ENCODE data around the gene CS.
"Not testable (repeated sequence)": the region's sequence is repeated elsewhere in the genome, so short reads cannot be mapped to it uniquely, and the experiment has no call there.

CS gene

DNA sequence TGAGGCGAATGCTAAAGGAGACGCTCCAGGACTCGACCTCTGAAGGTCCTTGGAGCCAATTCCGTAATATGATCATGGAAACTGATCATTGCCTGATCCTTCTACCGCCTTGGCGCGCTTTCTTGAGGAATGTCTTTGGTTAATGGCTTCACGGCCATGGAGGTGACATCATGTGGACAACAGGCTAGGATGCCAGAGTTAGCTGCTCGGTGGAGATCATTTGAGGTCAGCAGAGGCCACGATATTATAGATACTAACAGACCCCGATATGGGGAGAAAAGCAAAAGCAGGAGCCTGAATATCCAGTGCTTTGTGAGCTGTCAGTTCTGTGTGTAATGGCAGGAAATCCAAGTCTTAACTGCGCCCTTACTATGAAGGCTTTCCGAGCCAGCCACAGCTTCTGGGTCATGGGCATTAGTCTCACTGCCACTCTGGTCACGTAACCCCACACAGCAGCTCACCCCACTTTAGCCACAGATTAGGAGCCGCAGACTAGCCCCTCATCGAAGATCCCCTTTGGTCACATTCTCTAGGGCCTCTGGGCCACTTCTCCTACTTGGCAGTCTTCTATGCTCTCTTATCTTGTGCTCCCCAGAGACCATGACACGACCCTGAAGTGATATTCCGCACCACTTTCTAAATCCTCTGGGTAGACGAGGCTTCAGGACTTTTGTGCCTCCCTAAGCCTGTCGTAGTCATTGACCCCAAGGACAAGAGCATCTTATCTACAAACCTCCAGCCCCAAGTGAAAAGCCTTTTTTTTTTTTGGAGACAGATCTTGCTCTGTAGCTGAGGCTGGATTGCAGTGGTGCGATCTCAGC is 724 bp upstream of the CS start:
- H3K4me3 ChIP-seq (ENCODE audit: low read length), result peak overlapping the region; percentile 18; the same call in 1 of the 2 replicates
- H3K36me3 ChIP-seq (ENCODE audit: control insufficient read depth, insufficient read depth, low read length), result 0 out of 2 replicates have a peak, but pooled peaks cover 5% of the 10 kb centered on the region
- DNase-seq (ENCODE audit: low read depth, low spot score), result no peak
- no peaks in the 10 kb centered on the region for H3K9me3 ChIP-seq (ENCODE audit: control insufficient read depth, insufficient read depth, low read length)
- 0 out of 2 replicates have a peak, but pooled peaks cover 2% of the 10 kb centered on the region for H3K4me1 ChIP-seq (ENCODE audit: control insufficient read depth, insufficient read depth, low read length)
- no peaks in the 10 kb centered on the region for H3K27me3 ChIP-seq (ENCODE audit: control insufficient read depth, insufficient read depth, low read length)
- no peak overlapping the region for H3K27ac ChIP-seq (ENCODE audit: low read length)
- no CpG with 5 or more reads among the region's 21 CpGs for WGBS (ENCODE audit: insufficient coverage, insufficient read length)

DNA sequence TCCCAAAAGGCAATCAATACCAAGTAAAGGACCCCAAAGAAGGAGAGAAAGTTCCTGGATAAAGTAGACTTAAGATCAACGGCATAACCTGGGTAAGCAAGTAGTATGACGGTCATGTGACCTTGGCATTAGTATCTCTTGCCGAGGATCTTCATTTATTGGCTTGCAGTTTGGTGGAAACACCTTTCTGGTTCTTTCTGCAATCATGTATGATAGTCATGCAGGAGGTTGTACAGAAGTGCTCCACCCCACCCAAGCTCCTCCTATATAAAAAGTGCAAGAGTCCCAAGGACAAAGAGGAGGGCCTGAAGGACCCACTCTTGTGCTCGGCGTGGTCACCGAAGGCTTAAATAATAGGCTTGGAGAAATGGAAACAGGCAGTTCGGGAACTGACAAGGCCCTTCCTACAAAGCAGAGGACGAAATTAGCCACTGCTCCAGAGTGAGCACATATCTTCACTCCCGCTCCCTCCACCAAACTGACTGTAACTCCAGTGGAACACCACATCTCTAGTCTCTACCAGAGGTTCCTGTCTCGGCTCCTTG is 750 bp downstream of the CS start:
- H3K4me3 ChIP-seq (ENCODE audit: low read length), result peak overlapping the region; percentile 79
- H3K36me3 ChIP-seq (ENCODE audit: control insufficient read depth, insufficient read depth, low read length), result 0 out of 2 replicates have a peak, but pooled peaks cover 3% of the 10 kb centered on the region
- H3K4me1 ChIP-seq (ENCODE audit: control insufficient read depth, insufficient read depth, low read length), result 0 out of 2 replicates have a peak, but pooled peaks cover 2% of the 10 kb centered on the region
- no peak overlapping the region for H3K27ac ChIP-seq (ENCODE audit: low read length)
- no CpG with 5 or more reads among the region's 10 CpGs for WGBS (ENCODE audit: insufficient coverage, insufficient read length)
- H3K9me3 ChIP-seq (ENCODE audit: control insufficient read depth, insufficient read depth, low read length), result no peaks in the 10 kb centered on the region
- no peaks in the 10 kb centered on the region for H3K27me3 ChIP-seq (ENCODE audit: control insufficient read depth, insufficient read depth, low read length)
- DNase-seq (ENCODE audit: low read depth, low spot score), result no peak

DNA sequence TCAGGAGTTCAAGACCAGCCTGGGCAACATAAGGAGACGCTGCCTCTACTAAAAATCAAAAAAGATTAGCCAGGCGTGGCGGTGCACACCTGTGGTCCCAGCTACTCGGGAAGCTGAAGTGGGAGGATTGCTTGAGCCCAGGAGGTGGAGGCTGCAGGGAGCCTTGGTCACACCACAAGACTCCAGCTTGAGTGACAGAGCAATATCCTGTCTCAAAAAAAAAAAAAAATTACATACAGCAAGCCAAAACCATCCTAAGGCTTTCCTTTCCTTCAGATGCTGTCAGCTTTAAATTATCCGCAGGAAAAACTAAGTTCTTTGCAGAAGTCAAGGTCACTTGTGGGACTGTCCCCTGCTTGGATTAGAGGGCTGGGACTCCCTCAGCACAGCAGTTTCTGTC is 1.3 kb downstream of the CS start:
- DNase-seq (ENCODE audit: low read depth, low spot score), result no peak
- H3K4me3 ChIP-seq (ENCODE audit: low read length), result no peak overlapping the region; the same call in 1 of the 2 replicates
- no peaks in the 10 kb centered on the region for H3K9me3 ChIP-seq (ENCODE audit: control insufficient read depth, insufficient read depth, low read length)
- 0 out of 2 replicates have a peak, but pooled peaks cover 2% of the 10 kb centered on the region for H3K4me1 ChIP-seq (ENCODE audit: control insufficient read depth, insufficient read depth, low read length)
- no peak overlapping the region for H3K27ac ChIP-seq (ENCODE audit: low read length)
- no peaks in the 10 kb centered on the region for H3K27me3 ChIP-seq (ENCODE audit: control insufficient read depth, insufficient read depth, low read length)
- WGBS (ENCODE audit: insufficient coverage, insufficient read length), result no CpG with 5 or more reads among the region's 5 CpGs
- H3K36me3 ChIP-seq (ENCODE audit: control insufficient read depth, insufficient read depth, low read length), result 0 out of 2 replicates have a peak, but pooled peaks cover 3% of the 10 kb centered on the region

DNA sequence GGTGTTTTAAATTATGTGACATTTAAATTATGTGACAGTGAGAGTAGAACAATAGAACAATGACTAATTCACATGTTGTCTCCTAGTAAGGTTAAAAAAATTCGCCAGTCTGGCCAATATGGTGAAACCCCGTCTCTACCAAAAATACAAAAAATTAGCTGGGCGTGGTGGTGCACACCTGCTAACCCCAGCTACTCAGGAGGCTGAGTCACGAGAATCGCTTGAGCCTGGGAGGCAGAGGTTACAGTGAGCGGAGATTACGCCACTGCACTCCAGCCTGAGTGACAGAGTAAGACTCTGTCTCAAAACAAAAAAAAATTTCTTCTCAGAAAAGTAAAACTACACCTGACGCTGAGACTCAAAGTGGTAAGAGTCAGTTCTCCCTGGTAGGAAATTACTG is 2.7 kb downstream of the CS start:
- WGBS (ENCODE audit: insufficient coverage, insufficient read length), result no CpG with 5 or more reads among the region's 8 CpGs
- Histone ChIP-seq H3K4me1 (ENCODE audit: control insufficient read depth, insufficient read depth, low read length) (0 out of 2 replicates have a peak, but pooled peaks cover 2% of the 10 kb centered on the region), H3K27ac (ENCODE audit: low read length) (no peak overlapping the region), H3K36me3 (ENCODE audit: control insufficient read depth, insufficient read depth, low read length) (peaks cover 3% of the 10 kb centered on the region; the same call in 1 of the 2 replicates), H3K9me3 (ENCODE audit: control insufficient read depth, insufficient read depth, low read length) (no peaks in the 10 kb centered on the region), H3K4me3 (ENCODE audit: low read length) (no peak overlapping the region), H3K27me3 (ENCODE audit: control insufficient read depth, insufficient read depth, low read length) (no peaks in the 10 kb centered on the region)
- no peak for DNase-seq (ENCODE audit: low read depth, low spot score)

DNA sequence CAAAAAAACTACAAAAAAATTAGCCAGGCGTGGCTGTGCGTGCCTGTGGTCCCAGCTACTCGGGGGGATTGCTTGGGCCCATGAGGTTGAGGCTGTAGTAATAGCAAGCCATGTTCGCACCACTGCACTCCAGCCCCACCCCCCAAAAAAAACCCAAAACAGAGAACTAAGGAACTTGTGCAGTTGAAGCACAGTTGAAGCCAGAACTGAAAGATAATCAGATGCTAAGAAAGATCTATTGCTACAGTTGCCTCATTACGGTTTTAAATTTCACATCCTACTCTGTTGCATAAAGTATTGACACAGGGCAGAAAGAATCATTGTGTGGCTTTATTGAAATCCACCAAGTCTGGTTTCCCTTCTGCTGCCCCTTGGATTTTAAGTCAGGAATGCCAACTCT is 3.8 kb downstream of the CS start:
- Histone ChIP-seq H3K36me3 (ENCODE audit: control insufficient read depth, insufficient read depth, low read length) (no peaks in the 10 kb centered on the region; the same call in 1 of the 2 replicates), H3K27me3 (ENCODE audit: control insufficient read depth, insufficient read depth, low read length) (no peaks in the 10 kb centered on the region), H3K9me3 (ENCODE audit: control insufficient read depth, insufficient read depth, low read length) (no peaks in the 10 kb centered on the region), H3K27ac (ENCODE audit: low read length) (no peak overlapping the region), H3K4me1 (ENCODE audit: control insufficient read depth, insufficient read depth, low read length) (0 out of 2 replicates have a peak, but pooled peaks cover 2% of the 10 kb centered on the region), H3K4me3 (ENCODE audit: low read length) (no peak overlapping the region)
- WGBS (ENCODE audit: insufficient coverage, insufficient read length), result no CpG with 5 or more reads among the region's 5 CpGs
- DNase-seq (ENCODE audit: low read depth, low spot score), result no peak

DNA sequence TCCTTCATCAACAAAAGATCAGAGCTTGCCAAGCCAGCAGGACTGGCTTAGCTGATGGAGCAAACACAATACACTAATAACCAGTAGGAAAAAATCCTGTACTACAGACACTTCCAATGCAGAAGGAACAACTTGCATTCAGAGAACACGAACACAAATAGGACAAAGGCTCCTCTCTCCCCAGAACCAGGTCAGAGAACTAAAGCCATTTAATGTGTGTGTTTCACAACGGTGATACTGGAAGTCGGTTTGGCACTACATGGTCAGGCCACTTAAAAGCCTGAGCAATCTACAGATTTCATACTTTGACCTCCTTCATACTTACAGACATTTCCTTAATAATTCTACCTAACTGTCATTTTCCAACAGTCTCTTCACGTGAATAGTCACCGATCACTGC is 6.3 kb downstream of the CS start:
- no peaks in the 10 kb centered on the region for H3K27me3 ChIP-seq (ENCODE audit: control insufficient read depth, insufficient read depth, low read length)
- H3K4me1 ChIP-seq (ENCODE audit: control insufficient read depth, insufficient read depth, low read length), result no peaks in the 10 kb centered on the region
- WGBS (ENCODE audit: insufficient coverage, insufficient read length), result no CpG with 5 or more reads among the region's 5 CpGs
- no peaks in the 10 kb centered on the region for H3K9me3 ChIP-seq (ENCODE audit: control insufficient read depth, insufficient read depth, low read length)
- H3K36me3 ChIP-seq (ENCODE audit: control insufficient read depth, insufficient read depth, low read length), result no peaks in the 10 kb centered on the region; the same call in 1 of the 2 replicates
- H3K4me3 ChIP-seq (ENCODE audit: low read length), result no peak overlapping the region
- DNase-seq (ENCODE audit: low read depth, low spot score), result no peak
- no peak overlapping the region for H3K27ac ChIP-seq (ENCODE audit: low read length)

DNA sequence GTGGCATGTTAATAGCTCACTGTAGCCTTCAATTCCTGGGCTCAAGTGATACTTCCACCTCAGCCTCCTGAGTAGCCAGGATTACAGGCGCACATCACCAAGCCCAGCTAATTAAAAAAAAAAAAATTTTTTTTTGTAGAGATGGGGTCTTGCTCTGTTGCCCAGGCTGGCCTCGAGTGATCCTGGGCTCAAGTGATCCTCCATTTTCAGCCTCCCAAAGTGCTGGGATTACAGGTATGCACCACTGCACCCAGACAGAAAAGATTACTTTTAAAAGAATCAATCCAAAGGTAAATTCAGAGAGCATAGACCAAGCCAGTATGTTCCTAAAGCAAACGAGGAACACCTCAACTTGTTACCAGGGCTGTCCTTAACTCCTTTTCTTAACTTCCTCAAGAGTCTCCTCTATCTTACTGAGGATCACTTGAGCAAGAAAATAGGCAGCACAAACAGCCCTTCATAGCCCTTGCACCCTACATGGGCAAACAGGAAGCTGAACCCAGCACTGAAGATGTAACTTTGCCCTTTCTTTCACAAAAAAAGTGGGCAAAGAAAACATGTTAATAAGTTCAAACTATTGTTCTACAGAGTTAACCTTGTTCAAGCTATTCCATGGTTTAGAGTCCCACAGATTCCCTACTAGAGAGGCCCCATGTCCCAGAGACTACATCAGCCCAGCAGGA is 11.3 kb downstream of the CS start:
- DNase-seq (ENCODE audit: low read depth, low spot score), result no peak
- peaks cover 2% of the 10 kb centered on the region; the same call in 1 of the 2 replicates for H3K36me3 ChIP-seq (ENCODE audit: control insufficient read depth, insufficient read depth, low read length)
- no peak overlapping the region for H3K4me3 ChIP-seq (ENCODE audit: low read length)
- no peak overlapping the region for H3K27ac ChIP-seq (ENCODE audit: low read length)
- no peaks in the 10 kb centered on the region for H3K9me3 ChIP-seq (ENCODE audit: control insufficient read depth, insufficient read depth, low read length)
- no peaks in the 10 kb centered on the region for H3K4me1 ChIP-seq (ENCODE audit: control insufficient read depth, insufficient read depth, low read length)
- no peaks in the 10 kb centered on the region for H3K27me3 ChIP-seq (ENCODE audit: control insufficient read depth, insufficient read depth, low read length)
- no CpG with 5 or more reads among the region's 3 CpGs for WGBS (ENCODE audit: insufficient coverage, insufficient read length)

DNA sequence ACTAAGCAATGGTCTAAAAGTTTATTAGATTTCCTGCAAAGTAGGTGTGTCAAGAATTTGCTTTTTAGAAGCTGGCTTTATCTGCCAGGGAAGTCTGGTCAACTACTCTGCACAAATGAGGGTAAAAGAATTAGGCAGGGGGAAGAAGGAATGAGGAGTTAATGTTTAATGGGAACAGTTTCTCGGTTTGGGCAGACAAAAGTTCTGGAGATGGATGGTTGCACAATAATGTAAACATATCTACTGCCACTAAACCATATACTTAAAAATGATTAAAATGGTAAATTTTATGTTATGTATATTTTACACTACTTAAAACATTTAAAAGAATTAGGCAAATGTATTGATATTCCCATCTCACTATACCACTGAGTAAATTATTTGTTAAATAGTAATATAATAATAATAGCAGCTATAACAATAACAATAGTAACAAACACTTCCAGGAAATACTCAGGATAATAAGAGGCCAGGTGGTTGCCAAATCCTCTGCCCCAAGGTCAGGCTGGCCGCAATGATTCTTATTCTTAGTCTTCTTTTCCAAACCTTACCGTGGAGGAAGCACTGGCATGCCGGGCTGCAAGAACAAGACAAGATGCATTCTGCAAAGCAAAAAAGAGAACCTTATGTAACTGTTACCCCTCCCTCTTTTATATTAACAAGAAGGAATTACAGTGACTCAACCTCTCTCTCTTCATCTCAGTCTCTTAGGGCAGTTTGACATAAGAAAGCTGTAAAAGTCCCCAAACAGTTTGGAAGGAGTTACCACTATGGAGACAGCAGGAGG is 13.9 kb downstream of the CS start:
- H3K36me3 ChIP-seq (ENCODE audit: control insufficient read depth, insufficient read depth, low read length), result peaks cover 11% of the 10 kb centered on the region; the same call in 1 of the 2 replicates
- H3K4me1 ChIP-seq (ENCODE audit: control insufficient read depth, insufficient read depth, low read length), result no peaks in the 10 kb centered on the region
- H3K27me3 ChIP-seq (ENCODE audit: control insufficient read depth, insufficient read depth, low read length), result no peaks in the 10 kb centered on the region
- no peak overlapping the region for H3K27ac ChIP-seq (ENCODE audit: low read length)
- no peak overlapping the region for H3K4me3 ChIP-seq (ENCODE audit: low read length)
- no peaks in the 10 kb centered on the region for H3K9me3 ChIP-seq (ENCODE audit: control insufficient read depth, insufficient read depth, low read length)
- no peak for DNase-seq (ENCODE audit: low read depth, low spot score)
- no CpG with 5 or more reads among the region's 4 CpGs for WGBS (ENCODE audit: insufficient coverage, insufficient read length)

DNA sequence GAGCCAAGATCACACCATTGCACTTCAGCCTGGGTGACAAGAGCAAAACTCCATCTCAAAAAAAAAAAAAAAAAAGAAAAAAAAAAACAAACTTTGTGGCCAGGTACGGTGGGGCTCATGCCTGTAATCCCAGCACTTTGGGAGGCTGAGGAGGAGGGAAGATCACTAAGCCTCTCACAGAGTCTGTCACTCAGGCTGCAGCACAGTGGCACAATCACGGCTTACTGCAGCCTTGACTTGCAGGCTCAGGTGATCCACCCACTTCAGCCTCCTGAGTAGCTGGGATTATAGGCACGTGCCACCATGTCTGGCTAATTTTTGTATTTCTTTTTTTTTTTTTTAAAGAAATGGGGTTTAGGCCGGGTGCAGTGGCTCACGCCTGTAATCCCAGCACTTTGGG is 15.9 kb downstream of the CS start:
- H3K4me3 ChIP-seq (ENCODE audit: low read length); H3K27me3 ChIP-seq (ENCODE audit: control insufficient read depth, insufficient read depth, low read length); DNase-seq (ENCODE audit: low read depth, low spot score); H3K27ac ChIP-seq (ENCODE audit: low read length); H3K4me1 ChIP-seq (ENCODE audit: control insufficient read depth, insufficient read depth, low read length); H3K9me3 ChIP-seq (ENCODE audit: control insufficient read depth, insufficient read depth, low read length): not testable (repeated sequence)
- H3K36me3 ChIP-seq (ENCODE audit: control insufficient read depth, insufficient read depth, low read length), result peaks cover 14% of the 10 kb centered on the region; the same call in 1 of the 2 replicates
- no CpG with 5 or more reads among the region's 5 CpGs for WGBS (ENCODE audit: insufficient coverage, insufficient read length)

DNA sequence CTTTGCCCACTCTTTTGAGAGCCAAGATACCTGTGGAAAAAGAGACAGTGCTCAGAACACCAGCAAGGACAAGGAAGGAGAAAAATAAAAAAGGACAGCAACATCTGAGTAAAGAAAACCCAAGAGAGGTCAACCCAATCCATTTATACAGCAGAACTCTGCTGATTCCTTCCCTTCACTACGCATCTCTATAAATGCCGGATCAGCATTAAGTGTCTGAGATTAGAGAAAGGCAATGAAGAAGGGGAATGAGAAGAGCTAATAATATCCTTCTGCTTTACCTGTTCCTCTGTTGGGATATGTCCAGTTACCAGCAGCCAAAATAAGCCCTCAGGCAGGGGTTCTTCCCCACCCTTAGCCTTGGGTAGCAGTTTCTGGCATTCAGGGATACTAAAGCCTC is 17.6 kb downstream of the CS start:
- no peak overlapping the region for H3K27ac ChIP-seq (ENCODE audit: low read length)
- WGBS (ENCODE audit: insufficient coverage, insufficient read length), result no CpG with 5 or more reads among the region's 2 CpGs
- H3K36me3 ChIP-seq (ENCODE audit: control insufficient read depth, insufficient read depth, low read length), result peaks cover 14% of the 10 kb centered on the region; the same call in 1 of the 2 replicates
- no peak for DNase-seq (ENCODE audit: low read depth, low spot score)
- no peak overlapping the region for H3K4me3 ChIP-seq (ENCODE audit: low read length)
- H3K9me3 ChIP-seq (ENCODE audit: control insufficient read depth, insufficient read depth, low read length), result no peaks in the 10 kb centered on the region
- H3K27me3 ChIP-seq (ENCODE audit: control insufficient read depth, insufficient read depth, low read length), result no peaks in the 10 kb centered on the region
- H3K4me1 ChIP-seq (ENCODE audit: control insufficient read depth, insufficient read depth, low read length), result no peaks in the 10 kb centered on the region
